C1 segment of cervical spinal cord (tissue), 14 donors: ENCODE measurements around the gene MUC22.
"Not testable (repeated sequence)": the region's sequence is repeated elsewhere in the genome, so short reads cannot be mapped to it uniquely, and the experiment has no call there.

Source experiments
- DNase-seq, 14 donors: peaks; one replicate each; lab custom pipeline; 2025; lab: John Stamatoyannopoulos, UW

The MUC22 gene

GRCh38 chr6:31037169-31037568 lies 26.9 kb downstream of the MUC22 start:
- DNase-seq = no peak

DNA sequence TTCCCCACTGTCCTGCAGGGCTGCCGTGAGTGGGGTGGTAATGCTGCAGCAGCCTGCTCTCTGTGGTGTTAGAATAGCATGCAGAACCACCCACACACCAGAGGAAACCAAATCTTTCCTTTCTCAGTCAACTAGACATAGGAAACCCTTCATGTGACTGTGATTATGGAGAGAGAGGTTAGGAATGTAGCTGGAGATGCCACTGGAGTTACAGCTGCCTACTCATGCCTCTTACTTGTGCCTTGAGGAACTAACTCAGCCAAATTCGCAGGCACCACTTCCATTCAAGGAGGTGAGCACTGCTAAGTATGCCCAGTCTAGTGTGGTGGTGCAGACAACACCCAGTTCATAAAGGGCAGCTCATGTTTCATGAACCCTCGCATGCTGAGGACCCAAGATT lies 27.4 kb downstream of the MUC22 start:
- DNase-seq = no peak

DNA sequence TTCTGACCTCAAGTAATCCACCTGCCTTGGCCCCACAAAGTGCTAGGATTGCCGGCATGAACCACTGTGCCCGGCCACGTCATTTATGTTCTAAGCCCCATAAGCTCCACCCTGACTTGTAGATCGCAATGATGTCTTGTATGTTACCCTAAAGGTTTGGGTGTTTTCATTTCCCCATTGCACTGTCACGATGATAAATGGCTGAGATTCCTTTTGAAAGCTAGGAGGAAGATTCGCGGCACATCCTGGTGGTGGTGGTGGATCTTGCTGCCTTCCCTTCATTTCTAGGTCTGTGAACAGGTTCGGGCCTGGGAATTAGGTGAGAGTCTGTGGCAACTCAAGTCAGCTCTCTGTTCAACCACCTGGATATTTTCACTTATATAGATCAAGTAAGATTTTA lies 28.3 kb downstream of the MUC22 start:
- no peak for DNase-seq

DNA sequence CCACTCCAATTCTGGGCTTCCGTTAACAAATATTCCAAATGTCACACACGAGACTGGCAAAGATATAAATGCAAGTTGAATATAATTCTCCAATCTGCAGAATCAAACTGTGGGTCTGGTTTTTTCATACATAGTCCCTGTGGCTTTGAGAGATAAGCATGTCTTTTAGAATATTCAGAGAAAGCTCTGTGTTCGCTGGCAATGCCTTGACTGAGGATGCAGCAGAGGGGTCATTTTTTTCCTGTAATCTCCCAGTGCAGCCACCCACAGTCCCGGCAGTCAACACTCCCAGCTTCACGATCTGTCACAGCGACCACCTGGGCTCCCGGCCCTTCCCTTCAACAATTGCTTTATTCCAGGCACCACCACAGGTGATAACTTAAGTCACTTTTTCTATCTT lies 30.5 kb downstream of the MUC22 start:
- DNase-seq = no peak

GRCh38 chr6:31041372-31041974 lies 31.2 kb downstream of the MUC22 start:
- DNase-seq = no peak

DNA sequence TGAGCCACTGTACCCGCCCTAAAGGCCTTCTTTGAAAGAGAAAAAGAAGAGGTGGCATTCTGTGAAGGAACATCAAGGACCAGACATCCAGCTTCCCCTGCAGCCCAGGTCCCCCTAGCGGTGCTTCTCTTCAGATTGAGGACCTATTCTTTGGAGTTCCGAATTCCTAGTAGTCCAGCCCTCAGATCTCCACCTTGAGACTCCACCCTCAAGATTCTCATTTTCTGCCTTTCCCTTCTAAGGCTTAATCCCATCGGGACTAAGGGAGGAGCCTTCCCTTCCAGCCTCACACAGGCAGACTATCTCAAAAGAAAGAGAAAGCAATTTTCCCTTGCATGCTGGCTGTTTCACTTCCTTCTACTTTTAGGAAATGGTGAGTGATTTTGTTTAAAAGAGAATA lies 32.5 kb downstream of the MUC22 start:
- DNase-seq = peak in 4 of 14 donors; percentile 1 to 17 (median 9)

DNA sequence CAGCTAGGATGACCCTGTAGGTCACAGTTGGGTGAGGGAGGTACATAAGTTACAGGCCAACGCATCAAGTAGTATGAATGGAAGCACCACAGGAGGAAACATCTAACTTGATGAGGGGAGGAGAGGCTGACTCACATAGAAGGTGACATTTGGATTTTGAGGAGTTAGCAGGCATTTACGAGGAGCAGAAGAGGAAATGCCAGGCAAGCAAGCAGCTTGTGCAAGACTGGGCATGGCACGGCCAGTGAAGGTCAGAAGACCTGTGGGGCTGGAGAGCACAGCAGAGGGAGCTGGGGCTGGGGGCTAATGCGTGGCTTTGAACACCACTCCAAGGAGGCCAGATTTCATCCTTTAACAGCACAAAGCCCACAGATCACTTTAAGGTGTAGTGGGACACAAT lies 37.8 kb downstream of the MUC22 start:
- no peak for DNase-seq

DNA sequence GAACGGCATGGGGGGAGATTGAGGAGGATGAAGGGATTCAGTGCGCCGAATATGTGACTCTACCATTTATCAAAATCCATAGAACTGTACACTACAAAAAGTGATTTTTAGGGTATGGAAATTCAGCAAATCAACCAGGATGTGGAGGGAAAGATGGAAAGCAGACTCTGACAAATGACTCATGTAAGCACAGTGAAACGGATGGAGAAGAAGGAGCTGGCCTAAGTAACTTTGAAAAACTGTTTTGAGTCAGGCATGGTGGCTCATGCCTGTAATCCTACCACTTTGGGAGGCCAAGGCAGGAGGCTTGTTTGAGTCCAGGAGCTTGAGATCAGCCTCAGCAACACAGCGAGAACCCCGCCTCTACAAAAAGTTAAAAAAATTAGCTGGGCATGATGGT lies 39.2 kb downstream of the MUC22 start:
- DNase-seq = no peak

DNA sequence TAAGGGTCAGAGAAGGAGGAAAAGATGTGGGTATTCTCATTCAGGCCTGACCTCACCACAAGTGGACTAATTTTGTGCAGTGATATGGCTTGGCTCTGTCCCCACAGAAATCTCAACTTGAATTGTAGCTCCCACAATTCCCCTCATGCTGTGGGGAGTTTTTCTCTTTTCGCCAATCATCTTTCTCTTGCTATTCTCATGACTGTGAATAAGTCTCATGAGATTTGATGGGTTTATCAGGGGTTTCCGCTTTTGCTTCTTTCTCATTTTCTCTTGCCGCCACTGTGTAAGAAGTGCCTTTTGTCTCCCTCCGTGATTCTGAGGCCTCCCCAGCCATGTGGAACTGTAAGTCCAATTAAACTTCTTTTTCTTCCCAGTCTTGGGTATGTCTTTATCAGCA lies 42.9 kb downstream of the MUC22 start:
- not testable (repeated sequence) for DNase-seq

DNA sequence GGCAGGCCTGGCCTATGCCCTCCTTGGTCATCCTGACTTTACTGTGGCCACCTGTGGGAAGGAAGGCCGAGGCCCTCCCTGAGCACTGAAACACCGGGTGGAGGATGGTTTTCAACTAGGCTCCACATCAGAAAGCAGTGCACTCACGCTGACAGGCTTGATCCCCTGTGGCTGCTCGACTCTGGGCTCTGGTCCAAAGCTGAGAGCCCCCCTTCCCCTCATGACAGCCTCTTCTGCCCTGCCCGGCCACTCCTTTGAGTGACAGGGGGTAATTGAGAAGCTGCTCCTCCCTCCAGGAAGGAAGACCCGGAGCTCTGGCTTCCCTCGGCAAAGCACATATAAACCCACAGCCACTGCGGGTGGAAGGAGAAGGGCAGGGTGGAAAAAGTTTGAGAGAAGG lies 43.6 kb downstream of the MUC22 start:
- peak in 5 of 14 donors; percentile 7 to 41 (median 29) for DNase-seq

DNA sequence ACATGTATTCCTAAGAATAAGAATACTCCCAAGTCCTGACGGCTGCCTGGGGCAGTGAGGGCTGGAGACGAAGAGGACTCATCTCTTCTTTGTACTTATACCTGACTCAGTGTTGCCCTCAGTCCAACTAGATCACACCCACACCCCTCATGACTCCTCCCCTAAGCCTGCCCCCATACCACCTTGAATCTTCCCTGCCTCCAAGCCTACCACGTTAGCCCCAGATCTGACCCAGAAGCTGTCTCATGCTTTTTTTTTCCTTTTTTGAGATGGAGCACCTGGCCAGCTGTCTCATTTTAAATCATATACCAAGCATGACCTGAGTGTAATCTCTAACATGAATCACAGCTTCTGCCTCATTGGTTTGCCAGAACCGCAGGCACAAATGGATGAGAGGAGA lies 45.2 kb downstream of the MUC22 start:
- DNase-seq = no peak

DNA sequence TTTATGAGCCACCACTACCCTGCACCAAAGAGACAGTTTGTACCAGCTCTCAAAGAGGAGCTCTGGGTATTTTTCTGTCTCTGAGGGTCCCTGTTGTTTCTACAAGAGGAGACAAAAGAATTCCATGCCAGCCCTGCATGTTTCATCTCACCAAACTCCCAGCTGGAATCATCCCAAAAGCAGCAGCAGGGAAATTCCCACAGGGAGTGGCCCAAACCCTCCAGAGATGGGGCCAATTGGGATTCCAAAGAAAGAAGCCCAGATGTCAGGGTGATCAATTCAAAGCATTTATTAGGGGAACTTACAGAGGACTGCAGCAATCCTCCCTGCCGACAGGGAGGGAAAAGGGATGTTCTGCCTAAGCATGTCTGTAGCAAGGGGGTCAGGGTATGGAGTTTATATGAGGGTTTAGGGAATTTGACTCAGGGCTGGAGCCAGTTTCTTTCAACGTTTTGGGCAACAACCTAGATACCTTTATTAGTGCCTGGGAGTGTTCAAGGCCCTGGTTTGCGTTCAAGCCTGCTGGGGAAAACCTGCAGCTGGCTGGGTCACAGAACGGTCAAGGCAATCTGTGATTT lies 47.2 kb downstream of the MUC22 start:
- DNase-seq = peak in 2 of 14 donors; percentile 15 to 37

DNA sequence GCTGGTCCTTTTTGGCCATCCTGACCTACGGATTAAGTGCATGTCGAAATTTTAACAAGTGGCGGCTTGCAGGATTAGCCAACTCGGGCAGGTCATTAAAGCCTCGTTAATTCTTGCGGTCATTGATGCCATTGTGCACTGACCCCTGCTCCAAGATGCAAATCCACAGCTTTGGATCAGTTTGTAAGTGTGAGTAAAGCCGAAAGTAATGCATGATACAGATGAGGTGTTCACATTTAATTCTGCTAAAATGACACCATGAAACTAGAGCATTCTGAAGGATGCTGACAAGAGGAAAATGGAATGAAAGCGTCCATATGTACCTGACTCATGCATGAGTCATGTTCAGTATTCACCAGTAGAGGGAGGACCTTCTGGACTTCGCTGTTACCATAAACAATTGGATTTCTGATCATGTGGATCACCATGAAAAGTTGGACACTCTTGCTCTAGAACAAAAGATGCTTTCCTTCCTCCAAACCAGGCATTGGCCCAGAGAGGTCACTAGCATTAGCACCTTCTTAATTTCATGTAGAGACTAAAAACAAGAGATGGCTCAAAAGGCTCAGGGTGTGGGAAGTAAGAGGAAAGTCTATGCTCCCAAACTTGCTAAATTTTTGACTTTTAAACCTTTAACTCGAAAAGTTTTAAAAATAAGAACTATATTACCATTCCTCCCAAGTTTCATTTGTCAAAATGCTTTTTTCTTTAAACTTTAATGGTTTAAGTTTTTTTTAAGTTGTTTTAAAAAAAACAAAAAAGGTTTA lies 48.0 kb downstream of the MUC22 start:
- peak in 3 of 14 donors; percentile 22 to 42 (median 31) for DNase-seq

- DNase-seq = no peak
Observed at GRCh38 chr6:31060145-31060544, 49.9 kb downstream of the MUC22 start.

GRCh38 chr6:31063906-31064435 lies 53.7 kb downstream of the MUC22 start:
- DNase-seq = no peak

DNA sequence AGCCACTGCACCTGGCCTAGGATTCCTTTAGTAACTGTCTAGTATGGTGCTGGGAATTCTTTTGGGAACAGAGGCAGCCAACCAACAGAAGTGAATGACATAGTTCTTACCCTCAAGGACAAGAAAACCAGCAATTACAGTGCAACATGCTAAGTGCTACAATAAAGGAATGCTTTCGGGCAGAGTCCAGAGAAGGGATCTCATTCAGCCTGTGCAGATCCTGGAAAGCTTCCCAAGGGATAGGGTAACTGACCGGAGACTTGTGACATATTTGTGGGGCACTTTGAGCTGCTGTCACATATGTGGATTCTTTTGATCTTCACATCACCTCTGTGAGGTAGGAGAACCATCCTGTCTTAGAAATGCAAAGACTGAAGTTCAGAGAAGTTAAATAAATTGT lies 55.3 kb downstream of the MUC22 start:
- no peak for DNase-seq

DNA sequence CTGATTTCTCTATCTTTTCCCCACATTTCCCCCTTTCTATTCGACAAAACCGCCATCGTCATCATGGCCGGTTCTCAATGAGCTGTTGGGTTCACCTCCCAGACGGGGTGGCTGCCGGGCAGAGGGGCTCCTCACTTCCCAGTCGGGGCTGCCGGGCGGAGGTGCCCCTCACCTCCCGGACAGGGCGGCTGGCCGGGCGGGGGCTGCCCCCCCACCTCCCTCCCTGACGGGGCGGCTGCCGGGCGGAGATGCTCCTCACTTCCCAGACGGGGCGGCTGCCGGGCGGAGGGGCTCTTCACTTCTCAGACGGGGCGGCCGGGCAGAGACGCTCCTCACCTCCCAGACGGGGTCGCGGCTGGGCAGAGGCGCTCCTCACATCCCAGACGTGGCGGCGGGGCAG lies 56.8 kb downstream of the MUC22 start:
- not testable (repeated sequence) for DNase-seq

- DNase-seq = peak in 6 of 14 donors; percentile 27 to 48 (median 44)
Observed at GRCh38 chr6:31067891-31068668, 57.8 kb downstream of the MUC22 start.

DNA sequence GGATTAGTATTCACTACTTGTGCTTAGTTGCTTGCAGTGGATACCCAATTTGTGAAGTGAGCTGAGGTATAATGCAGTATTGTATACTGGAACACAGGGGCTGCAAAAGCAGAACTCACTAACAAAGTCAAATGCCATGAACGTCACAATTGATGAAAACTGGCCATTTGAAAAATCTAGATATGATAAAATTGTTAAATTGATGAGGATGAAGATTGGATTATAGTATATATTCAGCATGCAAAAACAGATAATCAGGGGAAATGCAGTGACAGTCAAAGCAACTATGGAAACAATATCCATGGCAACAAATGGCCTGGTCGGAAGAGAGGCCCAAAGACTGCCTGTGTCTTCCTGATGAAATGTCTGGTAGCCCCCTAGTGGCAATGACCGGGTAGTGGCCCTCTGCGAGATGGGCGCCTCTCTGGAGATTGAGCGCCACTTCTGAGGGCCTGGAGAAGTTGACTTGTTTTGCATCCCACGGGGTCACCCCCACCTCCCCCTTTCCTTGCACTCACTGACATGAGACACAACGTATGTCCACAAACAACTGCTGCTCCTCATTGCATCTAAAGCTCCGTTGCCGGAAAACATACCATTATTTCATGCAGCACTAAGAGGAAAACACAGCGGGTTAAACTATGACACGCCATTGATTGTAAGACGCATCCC lies 58.5 kb downstream of the MUC22 start:
- DNase-seq = peak in 13 of 14 donors; percentile 19 to 85 (median 70)

GRCh38 chr6:31070711-31071197 lies 60.5 kb downstream of the MUC22 start:
- DNase-seq = peak in 11 of 14 donors; percentile 22 to 66 (median 52)

GRCh38 chr6:31074401-31074800 lies 64.1 kb downstream of the MUC22 start:
- DNase-seq = no peak
